ENCODE measurements around the gene AMH. TPM values are rescaled to one million over a fixed set of nuclear protein-coding genes. Genes with fewer than 3 reads are reported as not detected.

Gene AMH
- total RNA-seq, 1 experiment from 2014 or later: 21.9 TPM

GRCh38 chr19:2231621-2232221 lies 17.4 kb upstream of the AMH start:
- H3K4me1 ChIP-seq (ENCODE audit: control insufficient read depth, insufficient read depth, low read length): peaks cover 24% of the 10 kb centered on the region
- intact Hi-C loops (cut with micrococcal nuclease; ENCODE audit: unreplicated experiment): loop anchor here (5.0 kb wide), 1 partner anchor 74 kb away; no protein-coding TSS in a partner anchor
- peak overlapping the region; percentile 39; the same call in 1 of the 2 replicates for H3K27ac ChIP-seq (ENCODE audit: low read length)
- ChIA-PET POLR2A (interaction anchor here (0.6 kb wide), 3 partner anchors 85 to 201 kb away, joined by 3 to 12 read pairs (median 3); no protein-coding TSS in a partner anchor), CTCF (interaction anchor here (1.7 kb wide), 1 partner anchor 76 kb away, joined by 8 read pairs; no protein-coding TSS in a partner anchor)
- no TSS peak for BruUV-seq (replicated peaks)
- H3K4me3 ChIP-seq (ENCODE audit: low read depth in 2 of 2, low read length in 2 of 2): no peak overlapping the region
- peaks cover 2% of the 10 kb centered on the region; the same call in 1 of the 2 replicates for H3K36me3 ChIP-seq (ENCODE audit: control insufficient read depth, insufficient read depth, low read length)
- in situ Hi-C loops (cut with HindIII; ENCODE audit: low pct_unique_long_range_greater_than_20kb, low sequenced_read_pairs): no loop called here
- H3K9me3 ChIP-seq (ENCODE audit: control insufficient read depth, insufficient read depth, low read depth, low read length): no peaks in the 10 kb centered on the region
- ATAC-seq (peak; percentile 60), DNase-seq (ENCODE audit: low read depth, low spot score) (no peak)
- TF ChIP-seq REST (IDR thresholded peaks at IDR 0.05; ENCODE audit: insufficient read depth in 1 of 2, low read depth in 2 of 2, low read length in 1 of 2) (no peak), POLR2AphosphoS5 (IDR thresholded peaks at IDR 0.05; ENCODE audit: low read depth, low read length) (peak; percentile 68), CTCF (IDR thresholded peaks at IDR 0.05) (peak; percentile 47; the same call in 1 of the 2 replicates), SIN3A (IDR thresholded peaks at IDR 0.05; ENCODE audit: borderline replicate concordance, insufficient read depth, low read depth, low read length) (no peak), TCF7L2 (IDR thresholded peaks at IDR 0.05; ENCODE audit: low read depth, low read length) (no peak)
- no peaks in the 10 kb centered on the region for H3K27me3 ChIP-seq (ENCODE audit: control insufficient read depth, insufficient read depth, low read length)

- no peak for DNase-seq (ENCODE audit: low read depth, low spot score)
- Histone ChIP-seq H3K27me3 (ENCODE audit: control insufficient read depth, insufficient read depth, low read length) (no peaks in the 10 kb centered on the region), H3K4me1 (ENCODE audit: control insufficient read depth, insufficient read depth, low read length) (peaks cover 24% of the 10 kb centered on the region), H3K36me3 (ENCODE audit: control insufficient read depth, insufficient read depth, low read length) (peaks cover 4% of the 10 kb centered on the region; the same call in 1 of the 2 replicates), H3K9me3 (ENCODE audit: control insufficient read depth, insufficient read depth, low read depth, low read length) (no peaks in the 10 kb centered on the region), H3K4me3 (ENCODE audit: low read depth in 2 of 2, low read length in 2 of 2) (no peak overlapping the region), H3K27ac (ENCODE audit: low read length) (peak overlapping the region; percentile 20; the same call in 1 of the 2 replicates)
- ChIA-PET POLR2A (interaction anchor here (0.6 kb wide), 1 partner anchor 90 kb away, joined by 3 read pairs; no protein-coding TSS in a partner anchor), CTCF (interaction anchor here (0.6 kb wide), 1 partner anchor 76 kb away, joined by 4 read pairs; no protein-coding TSS in a partner anchor)
- no TSS peak for BruUV-seq (replicated peaks)
- TF ChIP-seq SIN3A (IDR thresholded peaks at IDR 0.05; ENCODE audit: borderline replicate concordance, insufficient read depth, low read depth, low read length) (no peak), REST (IDR thresholded peaks at IDR 0.05; ENCODE audit: insufficient read depth in 1 of 2, low read depth in 2 of 2, low read length in 1 of 2) (no peak), CTCF (IDR thresholded peaks at IDR 0.05) (peak; percentile 24), POLR2AphosphoS5 (IDR thresholded peaks at IDR 0.05; ENCODE audit: low read depth, low read length) (peak; percentile 2; the same call in 1 of the 2 replicates)
- in situ Hi-C loops (cut with HindIII; ENCODE audit: low pct_unique_long_range_greater_than_20kb, low sequenced_read_pairs) (no loop called here), intact Hi-C loops (cut with micrococcal nuclease; ENCODE audit: unreplicated experiment) (loop anchor here (5.0 kb wide), 1 partner anchor 75 kb away; no protein-coding TSS in a partner anchor)
- ATAC-seq: peak; percentile 4
Observed at GRCh38 chr19:2232286-2233151, 16.6 kb upstream of the AMH start.
